Endothelial cell of umbilical vein (primary cell): Measurements from ENCODE around the gene TRIM14. TPM values are rescaled to one million over a fixed set of nuclear protein-coding genes. Genes with fewer than 3 reads are reported as not detected.
"Not testable (repeated sequence)": the region's sequence is repeated elsewhere in the genome, so short reads cannot be mapped to it uniquely, and the experiment has no call there.

Experiments used
- BruUV-seq: library from RNA; stranded (reverse); fragments of 400-500 nt; replicated peaks from 2 replicates; lab custom pipeline; 2021; lab: Mats Ljungman, UMichigan
- CTCF ChIA-PET: fragments of 300-600, 350-600 bp; sonication (Branson Sonifier 250); formaldehyde crosslinking; loops from one replicate; lab custom pipeline; 2021; ENCODE audit warnings: antibody characterized with exemption, inconsistent platforms; lab: Charles Lee
- POLR2A ChIA-PET: fragments of 300-600, 350-600 bp; sonication (Branson Sonifier 250); formaldehyde crosslinking; loops from one replicate; lab custom pipeline; 2021; ENCODE audit warnings: antibody characterized with exemption, inconsistent platforms; lab: Charles Lee
- DNase-seq: peaks from one replicate; pipeline ENCODE4 v3.0.0-alpha.2; 2011; ENCODE audit warnings: low read depth, low spot score
- FAIRE-seq: peaks from 2 replicates; lab custom pipeline; 2011; peaks lifted over from hg19 to GRCh38; lab: Jason Lieb, UNC
- H2AFZ ChIP-seq: 2 replicates; pipeline ENCODE4 v1.6.0; 2012; ENCODE audit warnings: low read depth, low read length, control low read depth, inconsistent platforms
- H3K27ac ChIP-seq: 2 replicates; pipeline ENCODE4 v1.5.1; 2011; ENCODE audit warnings: low read depth, mild to moderate bottlenecking, control low read depth, low read length, moderate library complexity; ENCODE audit not compliant: insufficient read depth
- H3K27me3 ChIP-seq, 2 experiments: 2 replicates each; pipeline versions ENCODE4 v1.6.0 to v1.6.1; 2011; ENCODE audit warnings: low read length in 2 of 2, mixed read lengths in 1 of 2; ENCODE audit not compliant: control insufficient read depth in 2 of 2, insufficient read depth in 2 of 2
- H3K36me3 ChIP-seq, 2 experiments: 2 replicates in 1 of 2; 3 replicates in 1 of 2; pipeline ENCODE4 v1.5.1; 2011; ENCODE audit warnings: low read length in 2 of 2, mild to moderate bottlenecking in 1 of 2, moderate library complexity in 1 of 2; ENCODE audit not compliant: control insufficient read depth in 2 of 2, insufficient read depth in 2 of 2; ENCODE audit errors: extremely low read depth in 1 of 2
- H3K4me1 ChIP-seq: 3 replicates; pipeline ENCODE4 v1.5.1; 2011; ENCODE audit warnings: mild to moderate bottlenecking, low read length; ENCODE audit not compliant: control insufficient read depth, insufficient read depth; ENCODE audit errors: extremely low read depth
- H3K4me2 ChIP-seq: 2 replicates; pipeline ENCODE4 v1.6.1; 2011; ENCODE audit warnings: low read length, control low read depth, mixed read lengths; ENCODE audit not compliant: insufficient read depth
- H3K4me3 ChIP-seq, 3 experiments: fragments of 200-600 bp in 1 of 3; sonication (generic), shearing (Covaris generic) in 1 of 3; replicated peaks in 1 of 3; 2 replicates each; pipeline ENCODE4 v1.5.1; 2011 to 2016; ENCODE audit warnings: control low read depth in 3 of 3, low read length in 3 of 3, mild to moderate bottlenecking in 2 of 3, inconsistent platforms in 1 of 3, low read depth in 1 of 3, moderate library complexity in 1 of 3; ENCODE audit not compliant: insufficient read depth in 1 of 3
- H3K79me2 ChIP-seq: 2 replicates; pipeline ENCODE4 v1.6.0; 2012; ENCODE audit warnings: low read length, inconsistent platforms; ENCODE audit not compliant: control insufficient read depth, insufficient read depth
- H3K9ac ChIP-seq: replicated peaks from 2 replicates; pipeline ENCODE3; 2011; ENCODE audit warnings: low read length, control low read depth; ENCODE audit not compliant: insufficient read depth; ENCODE audit errors: extremely low read depth
- H3K9me1 ChIP-seq: replicated peaks from 3 replicates; pipeline ENCODE4 v1.6.0; 2011; ENCODE audit warnings: mild to moderate bottlenecking, low read length; ENCODE audit not compliant: control insufficient read depth, insufficient read depth; ENCODE audit errors: extremely low read depth
- H3K9me3 ChIP-seq: replicated peaks from 2 replicates; pipeline ENCODE4 v1.5.1; 2012; ENCODE audit warnings: low read length, inconsistent platforms; ENCODE audit not compliant: control insufficient read depth, insufficient read depth
- H4K20me1 ChIP-seq: replicated peaks from 2 replicates; pipeline ENCODE3; 2011; ENCODE audit warnings: mild to moderate bottlenecking, low read length; ENCODE audit not compliant: control insufficient read depth, insufficient read depth; ENCODE audit errors: extremely low read depth
- EZH2 ChIP-seq: IDR thresholded peaks from 2 replicates; pipeline ENCODE4 v1.6.1; 2012; ENCODE audit warnings: borderline replicate concordance, low read depth, mild to moderate bottlenecking, moderate library complexity, low read length, inconsistent platforms; ENCODE audit not compliant: severe bottlenecking
- GATA2 ChIP-seq: IDR thresholded peaks from 2 replicates; pipeline ENCODE4 v1.7.0; 2011; ENCODE audit warnings: low read depth, mild to moderate bottlenecking, moderate library complexity, mixed read lengths, low read length; ENCODE audit not compliant: insufficient read length, insufficient read depth
- POLR2A ChIP-seq: IDR thresholded peaks from 2 replicates; pipeline ENCODE4 v1.6.1; 2012; ENCODE audit warnings: low read depth, mild to moderate bottlenecking, control low read depth, low read length
- dilution Hi-C: fragments of 300-500 bp; cut with MboI; formaldehyde crosslinking; loops from one replicate; pipeline ENCODE4 v1.15.0; 2019; ENCODE audit warnings: low sequenced_read_pairs; ENCODE audit not compliant: extremely low pct_ligation_motif_present
- intact Hi-C: fragments of 100-400 bp; cut with micrococcal nuclease; formaldehyde crosslinking; loops from one replicate; pipeline ENCODE4 v1.10.0; 2022
- polyA plus RNA-seq, 4 experiments: library from polyadenylated mRNA; depleted of rRNA in 3 of 4; stranded (reverse) in 3 of 4; unstranded in 1 of 4; fragments of >200 nt; gene quantifications; 2 replicates each; pipeline versions ENCODE4 v1.2.1 to v1.2.3, GENCODE V29; 2011 to 2012; ENCODE audit warnings: missing spikeins in 1 of 4
- total RNA-seq: library from RNA; stranded (reverse); gene quantifications from 2 replicates; pipeline ENCODE4 v1.2.3, GENCODE V29; 2021
- TF ChIP-seq, protein P1 (sequence below): IDR thresholded peaks from 2 replicates; pipeline ENCODE4 v1.6.1; 2011; ENCODE audit not compliant: insufficient read depth, insufficient read length

TRIM14 gene
- total and polyA plus RNA-seq, 2 donors (not counting 3 experiments of a cell fraction or from before 2014, with no cell fraction given), result 4.8 to 10.7 TPM

DNA sequence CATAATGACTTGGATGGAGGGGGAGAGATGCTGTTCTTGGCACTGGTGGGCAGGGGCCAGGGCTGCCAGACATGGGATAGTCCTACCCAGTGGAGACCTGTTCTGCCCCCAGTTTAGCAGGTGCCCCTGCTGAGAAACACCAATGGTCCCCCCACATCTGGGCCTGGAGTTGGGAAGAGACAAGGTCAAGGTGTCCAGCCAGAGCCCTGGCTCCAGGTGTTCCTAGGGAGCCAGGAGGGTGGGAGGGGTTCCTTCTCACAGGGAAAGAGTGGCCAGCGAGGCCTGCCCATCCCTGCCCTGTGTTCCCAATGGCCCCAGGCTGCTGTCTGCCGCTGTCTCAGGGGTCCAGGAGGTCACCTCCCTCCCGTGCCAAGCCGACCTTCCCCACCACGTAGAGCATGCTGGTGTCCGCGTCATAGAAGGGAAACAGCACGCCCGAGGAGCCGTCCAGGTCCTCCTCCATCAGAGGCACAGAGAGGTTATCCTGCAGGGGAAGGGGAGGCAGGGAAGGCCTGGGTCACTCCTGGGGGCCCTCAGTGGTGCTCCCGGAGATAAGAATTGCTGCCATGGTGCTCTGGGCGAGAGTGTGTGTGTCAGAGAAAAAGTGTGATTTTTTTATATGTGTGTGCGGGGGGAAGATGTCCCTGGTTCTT lies 11.7 kb upstream of the TRIM14 start:
- H3K4me2 ChIP-seq, result no peak overlapping the region
- no peak overlapping the region for H2AFZ ChIP-seq
- intact Hi-C loops, result no loop called here
- H3K9ac ChIP-seq, result no peak overlapping the region
- ChIA-PET CTCF (interaction anchor here (1.0 kb wide), 1 partner anchor 63 kb away, joined by 3 read pairs; no protein-coding TSS in a partner anchor), POLR2A (no interaction called here)
- dilution Hi-C loops, result no loop called here
- no peaks in the 10 kb centered on the region for H3K79me2 ChIP-seq
- no peaks in the 10 kb centered on the region for H4K20me1 ChIP-seq
- no peaks in the 10 kb centered on the region for H3K36me3 ChIP-seq
- BruUV-seq, result no TSS peak
- DNase-seq (no peak), FAIRE-seq (no peak)
- H3K4me3 ChIP-seq, result no peak overlapping the region
- no peaks in the 10 kb centered on the region for H3K4me1 ChIP-seq
- H3K27ac ChIP-seq, result no peak overlapping the region
- no peaks in the 10 kb centered on the region for H3K9me1 ChIP-seq
- no peaks in the 10 kb centered on the region for H3K27me3 ChIP-seq
- TF ChIP-seq EZH2, result no peak
- TF ChIP-seq, protein P1, sequence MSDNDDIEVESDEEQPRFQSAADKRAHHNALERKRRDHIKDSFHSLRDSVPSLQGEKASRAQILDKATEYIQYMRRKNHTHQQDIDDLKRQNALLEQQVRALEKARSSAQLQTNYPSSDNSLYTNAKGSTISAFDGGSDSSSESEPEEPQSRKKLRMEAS, result no peak
- no peak for TF ChIP-seq GATA2
- no peak for TF ChIP-seq POLR2A
- no peaks in the 10 kb centered on the region for H3K9me3 ChIP-seq

- dilution Hi-C loops, H3K4me1 ChIP-seq: not testable (repeated sequence)
These were observed 11.0 kb upstream of the TRIM14 start for GRCh38 chr9:98130060-98130459.

More at GRCh38 chr9:98130060-98130459, 11.0 kb upstream of the TRIM14 start:
- H3K9ac ChIP-seq, FAIRE-seq, DNase-seq, POLR2A ChIA-PET, H4K20me1 ChIP-seq, H3K27me3 ChIP-seq, CTCF ChIA-PET, H3K9me3 ChIP-seq, H3K79me2 ChIP-seq, H3K27ac ChIP-seq, H3K4me2 ChIP-seq, H3K36me3 ChIP-seq, intact Hi-C loops, H3K4me3 ChIP-seq, H2AFZ ChIP-seq, BruUV-seq, H3K9me1 ChIP-seq: not testable (repeated sequence)
